GM18909 (cell line): ENCODE data around the gene CCDC80.

Source experiments
- ATAC-seq: cut with Tn5 transposase; IDR thresholded peaks from one replicate; pipeline ENCODE4 v1.9.1; 2021; ENCODE audit warnings: mild to moderate bottlenecking; ENCODE audit not compliant: unreplicated experiment, poor library complexity

Gene CCDC80

GRCh38 chr3:112557976-112558375, 83.0 kb downstream of the CCDC80 start:
- no peak for ATAC-seq

- ATAC-seq: no peak
Observed at GRCh38 chr3:112555535-112556170, 85.3 kb downstream of the CCDC80 start.

- no peak for ATAC-seq
Observed at GRCh38 chr3:112550859-112551258, 90.1 kb downstream of the CCDC80 start.
